HepG2 (cell line): ENCODE data around the gene EPB41L1. TPM values are rescaled to one million over a fixed set of nuclear protein-coding genes. Genes with fewer than 3 reads are reported as not detected.

ENCODE experiments used
- ATAC-seq: fragments of 200-7000 bp; cut with Tn5 transposase; 3 replicates; pipeline ENCODE4 v1.9.1; 2020; ENCODE audit warnings: mild to moderate bottlenecking, moderate library complexity
- BruUV-seq: library from RNA; stranded (reverse); fragments of 400-500 nt; replicated peaks from 2 replicates; lab custom pipeline; 2021; lab: Mats Ljungman, UMichigan
- CTCF ChIA-PET: fragments of 300-600 bp; formaldehyde crosslinking; extraction: SDS; loops from one replicate; lab custom pipeline; 2021; ENCODE audit warnings: low total read pairs, inconsistent platforms, low intra/inter-chr PET ratio; lab: Yijun Ruan, JAX
- POLR2A ChIA-PET: fragments of 350-600 bp; sonication (Branson Sonifier 250); formaldehyde crosslinking; loops from one replicate; lab custom pipeline; 2020; ENCODE audit warnings: antibody characterized with exemption, inconsistent platforms; lab: Yijun Ruan, JAX
- DNase-seq: peaks from one replicate; pipeline ENCODE4 v3.0.0-alpha.2; 2015; ENCODE audit warnings: low spot score
- FAIRE-seq: peaks from 3 replicates; lab custom pipeline; 2011; peaks lifted over from hg19 to GRCh38; lab: Jason Lieb, UNC
- H2AFZ ChIP-seq: one replicate; pipeline ENCODE4 v1.6.1; 2011; ENCODE audit warnings: low read length, inconsistent platforms
- H3K27ac ChIP-seq: fragments of 300-600 bp; 3 replicates; pipeline ENCODE4 v1.8.0; 2011; ENCODE audit warnings: mixed run types, mild to moderate bottlenecking, mixed read lengths, low read length, inconsistent platforms; ENCODE audit not compliant: insufficient read depth; ENCODE audit errors: extremely low read length
- H3K27me3 ChIP-seq, 2 experiments: fragments of 200-600 bp in 1 of 2; 2 replicates in 1 of 2; 3 replicates in 1 of 2; pipeline versions ENCODE4 v1.6.0 to v1.8.0; 2011; ENCODE audit warnings: low read length in 2 of 2, mild to moderate bottlenecking in 2 of 2, moderate library complexity in 2 of 2, inconsistent platforms in 1 of 2; ENCODE audit not compliant: insufficient read depth in 2 of 2, control insufficient read depth in 1 of 2
- H3K36me3 ChIP-seq, 2 experiments: fragments of 200-600 bp in 1 of 2; replicated peaks in 1 of 2; 2 replicates in 1 of 2; 3 replicates in 1 of 2; pipeline versions ENCODE4 v1.5.1 to v1.8.0; 2011; ENCODE audit warnings: low read length in 2 of 2, inconsistent platforms in 1 of 2; ENCODE audit not compliant: insufficient read depth in 2 of 2, control insufficient read depth in 1 of 2
- H3K4me1 ChIP-seq: 2 replicates; pipeline ENCODE4 v1.5.1; 2012; ENCODE audit warnings: low read length, inconsistent platforms; ENCODE audit not compliant: insufficient read depth
- H3K4me2 ChIP-seq: 2 replicates; pipeline ENCODE4 v1.6.0; 2011; ENCODE audit warnings: low read depth, low read length, inconsistent platforms
- H3K4me3 ChIP-seq, 3 experiments: fragments of 200-600 bp in 1 of 3; sonication (generic), shearing (Covaris generic) in 1 of 3; replicated peaks in 1 of 3; 2 replicates each; pipeline ENCODE4 v1.5.1; 2011 to 2016; ENCODE audit warnings: low read length in 3 of 3, inconsistent platforms in 2 of 3, low read depth in 2 of 3, mild to moderate bottlenecking in 2 of 3, control low read depth in 1 of 3, mixed read lengths in 1 of 3; ENCODE audit not compliant: insufficient read depth in 1 of 3
- H3K79me2 ChIP-seq: one replicate; pipeline ENCODE4 v1.6.1; 2011; ENCODE audit warnings: low read length, inconsistent platforms; ENCODE audit not compliant: insufficient read depth
- H3K9ac ChIP-seq: 2 replicates; pipeline ENCODE4 v1.6.0; 2011; ENCODE audit warnings: mild to moderate bottlenecking, low read depth, low read length, inconsistent platforms; ENCODE audit not compliant: insufficient read depth
- H3K9me3 ChIP-seq: 2 replicates; pipeline ENCODE4 v1.5.1; 2012; ENCODE audit warnings: mild to moderate bottlenecking, low read length
- H4K20me1 ChIP-seq: 2 replicates; pipeline ENCODE4 v1.6.0; 2011; ENCODE audit warnings: inconsistent platforms, mild to moderate bottlenecking, low read length, moderate library complexity; ENCODE audit not compliant: insufficient read depth
- CBX1 ChIP-seq: IDR thresholded peaks from one replicate; pipeline ENCODE4 v1.6.1; 2016; ENCODE audit warnings: antibody characterized with exemption, low read depth
- PRMT3 ChIP-seq: sonication (generic); formaldehyde crosslinking; IDR thresholded peaks from 2 replicates; pipeline ENCODE4 v1.8.1; 2022; ENCODE audit warnings: low read depth, mild to moderate bottlenecking, moderate library complexity, missing genetic modification reagents, borderline replicate concordance
- ZNF629 ChIP-seq: sonication (generic); formaldehyde crosslinking; conservative IDR thresholded peaks from 2 replicates; pipeline ENCODE4 v1.5.0; 2020; ENCODE audit warnings: missing genetic modification reagents
- ZNF746 ChIP-seq: sonication (generic); formaldehyde crosslinking; IDR thresholded peaks from 2 replicates; pipeline ENCODE4 v1.8.0; 2022; ENCODE audit warnings: mild to moderate bottlenecking, missing genetic modification reagents
- WGBS: methylation state at CpG from one replicate; pipeline ENCODE4 v1.1.6; 2017; ENCODE audit warnings: low lambda C conversion rate; 5-methylcytosine and 5-hydroxymethylcytosine counted together
- in situ Hi-C: cut with HindIII; loops from 2 replicates; pipeline ENCODE4 v1.10.0; 2017; ENCODE audit warnings: low pct_unique_long_range_greater_than_20kb; ENCODE audit not compliant: extremely low pct_ligation_motif_present
- intact Hi-C: fragments of 100-400 bp; cut with micrococcal nuclease; formaldehyde crosslinking; loops from one replicate; pipeline ENCODE4 v1.10.0; 2022; ENCODE audit not compliant: unreplicated experiment
- polyA plus RNA-seq, 8 experiments: library from polyadenylated mRNA; depleted of rRNA in 3 of 8; stranded (reverse) in 7 of 8; unstranded in 1 of 8; fragments of >200 nt; fragmentation: Illumina TruSeq in 4 of 8; extraction: Trizol in 4 of 8; gene quantifications; 2 replicates each; pipeline versions ENCODE4 v1.2.1 to v1.2.3, GENCODE V29; 2011 to 2016; ENCODE audit warnings: low read depth in 4 of 8, missing spikeins in 1 of 8, mixed read lengths in 1 of 8; ENCODE audit not compliant: insufficient read depth in 1 of 8
- total RNA-seq, 5 experiments: library from RNA; depleted of rRNA; stranded (reverse); fragments of >200 nt; fragmentation: Illumina TruSeq; extraction: Trizol; gene quantifications; 2 replicates each; pipeline ENCODE4 v1.2.3, GENCODE V29; 2016; ENCODE audit warnings: low read depth in 1 of 5
- TF ChIP-seq, protein P1 (sequence below): sonication (generic); formaldehyde crosslinking; IDR thresholded peaks from 2 replicates; pipeline ENCODE4 v1.8.0; 2022; ENCODE audit warnings: mild to moderate bottlenecking, missing genetic modification reagents; ENCODE audit not compliant: insufficient replicate concordance
- TF ChIP-seq, protein P2 (sequence below): sonication (generic); formaldehyde crosslinking; IDR thresholded peaks from 2 replicates; pipeline ENCODE4 v1.5.1; 2020; ENCODE audit warnings: mild to moderate bottlenecking, missing genetic modification reagents, moderate library complexity
- TF ChIP-seq, protein P3 (sequence below): sonication (generic); formaldehyde crosslinking; IDR thresholded peaks from 2 replicates; pipeline ENCODE4 v1.4.0; 2020; ENCODE audit warnings: low read depth, missing genetic modification reagents
- TF ChIP-seq, protein P4 (sequence below): fragments of 450-650 bp; IDR thresholded peaks from 2 replicates; pipeline ENCODE4 v1.6.1; 2016

Gene EPB41L1
- total and polyA plus RNA-seq, 2 of the 13 experiments (the other 11 are each of a cell fraction or from before 2014, with no cell fraction given) = 16.7 to 39.0 TPM

DNA sequence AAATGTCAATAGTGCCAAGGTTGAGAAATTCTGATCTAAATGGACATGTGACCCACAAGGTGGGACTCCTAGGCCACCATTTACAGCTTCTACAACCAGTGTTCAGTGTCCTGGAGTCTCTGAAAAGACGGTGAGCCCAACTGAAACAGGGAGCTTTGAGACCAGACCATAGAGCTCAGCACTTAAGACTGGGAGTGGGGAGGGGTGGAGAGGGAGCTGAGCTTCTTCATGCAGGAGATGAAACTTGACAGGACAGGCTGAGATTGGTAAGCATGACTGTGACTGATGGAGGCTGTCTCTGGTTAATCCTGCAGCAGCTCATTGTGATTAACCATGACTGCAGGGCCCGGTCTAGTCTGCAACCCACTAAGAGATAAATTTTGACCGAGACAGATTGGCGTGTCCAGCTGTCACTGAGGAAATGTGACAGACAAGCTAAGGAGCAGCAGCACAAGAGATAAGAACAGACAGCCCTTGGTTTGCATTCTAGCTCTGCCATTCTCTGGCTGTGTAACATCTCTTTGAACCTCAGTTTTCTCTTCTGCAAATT, 80.3 kb downstream of the EPB41L1 start:
- in situ Hi-C loops = no loop called here
- TF ChIP-seq, protein P1, sequence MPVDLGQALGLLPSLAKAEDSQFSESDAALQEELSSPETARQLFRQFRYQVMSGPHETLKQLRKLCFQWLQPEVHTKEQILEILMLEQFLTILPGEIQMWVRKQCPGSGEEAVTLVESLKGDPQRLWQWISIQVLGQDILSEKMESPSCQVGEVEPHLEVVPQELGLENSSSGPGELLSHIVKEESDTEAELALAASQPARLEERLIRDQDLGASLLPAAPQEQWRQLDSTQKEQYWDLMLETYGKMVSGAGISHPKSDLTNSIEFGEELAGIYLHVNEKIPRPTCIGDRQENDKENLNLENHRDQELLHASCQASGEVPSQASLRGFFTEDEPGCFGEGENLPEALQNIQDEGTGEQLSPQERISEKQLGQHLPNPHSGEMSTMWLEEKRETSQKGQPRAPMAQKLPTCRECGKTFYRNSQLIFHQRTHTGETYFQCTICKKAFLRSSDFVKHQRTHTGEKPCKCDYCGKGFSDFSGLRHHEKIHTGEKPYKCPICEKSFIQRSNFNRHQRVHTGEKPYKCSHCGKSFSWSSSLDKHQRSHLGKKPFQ (CRISPR knock-in tag) = no peak
- TF ChIP-seq ZNF629 (CRISPR knock-in tag) (peak; percentile 50; the same call in 1 of the 2 replicates), ZNF746 (no peak), PRMT3 (CRISPR knock-in tag) (no peak), CBX1 (no peak)
- TF ChIP-seq, protein P2, sequence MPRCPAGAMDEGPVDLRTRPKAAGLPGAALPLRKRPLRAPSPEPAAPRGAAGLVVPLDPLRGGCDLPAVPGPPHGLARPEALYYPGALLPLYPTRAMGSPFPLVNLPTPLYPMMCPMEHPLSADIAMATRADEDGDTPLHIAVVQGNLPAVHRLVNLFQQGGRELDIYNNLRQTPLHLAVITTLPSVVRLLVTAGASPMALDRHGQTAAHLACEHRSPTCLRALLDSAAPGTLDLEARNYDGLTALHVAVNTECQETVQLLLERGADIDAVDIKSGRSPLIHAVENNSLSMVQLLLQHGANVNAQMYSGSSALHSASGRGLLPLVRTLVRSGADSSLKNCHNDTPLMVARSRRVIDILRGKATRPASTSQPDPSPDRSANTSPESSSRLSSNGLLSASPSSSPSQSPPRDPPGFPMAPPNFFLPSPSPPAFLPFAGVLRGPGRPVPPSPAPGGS (CRISPR knock-in tag) = 0 out of 2 replicates have a peak, but pooled peaks have one; percentile 31
- TF ChIP-seq, protein P3, sequence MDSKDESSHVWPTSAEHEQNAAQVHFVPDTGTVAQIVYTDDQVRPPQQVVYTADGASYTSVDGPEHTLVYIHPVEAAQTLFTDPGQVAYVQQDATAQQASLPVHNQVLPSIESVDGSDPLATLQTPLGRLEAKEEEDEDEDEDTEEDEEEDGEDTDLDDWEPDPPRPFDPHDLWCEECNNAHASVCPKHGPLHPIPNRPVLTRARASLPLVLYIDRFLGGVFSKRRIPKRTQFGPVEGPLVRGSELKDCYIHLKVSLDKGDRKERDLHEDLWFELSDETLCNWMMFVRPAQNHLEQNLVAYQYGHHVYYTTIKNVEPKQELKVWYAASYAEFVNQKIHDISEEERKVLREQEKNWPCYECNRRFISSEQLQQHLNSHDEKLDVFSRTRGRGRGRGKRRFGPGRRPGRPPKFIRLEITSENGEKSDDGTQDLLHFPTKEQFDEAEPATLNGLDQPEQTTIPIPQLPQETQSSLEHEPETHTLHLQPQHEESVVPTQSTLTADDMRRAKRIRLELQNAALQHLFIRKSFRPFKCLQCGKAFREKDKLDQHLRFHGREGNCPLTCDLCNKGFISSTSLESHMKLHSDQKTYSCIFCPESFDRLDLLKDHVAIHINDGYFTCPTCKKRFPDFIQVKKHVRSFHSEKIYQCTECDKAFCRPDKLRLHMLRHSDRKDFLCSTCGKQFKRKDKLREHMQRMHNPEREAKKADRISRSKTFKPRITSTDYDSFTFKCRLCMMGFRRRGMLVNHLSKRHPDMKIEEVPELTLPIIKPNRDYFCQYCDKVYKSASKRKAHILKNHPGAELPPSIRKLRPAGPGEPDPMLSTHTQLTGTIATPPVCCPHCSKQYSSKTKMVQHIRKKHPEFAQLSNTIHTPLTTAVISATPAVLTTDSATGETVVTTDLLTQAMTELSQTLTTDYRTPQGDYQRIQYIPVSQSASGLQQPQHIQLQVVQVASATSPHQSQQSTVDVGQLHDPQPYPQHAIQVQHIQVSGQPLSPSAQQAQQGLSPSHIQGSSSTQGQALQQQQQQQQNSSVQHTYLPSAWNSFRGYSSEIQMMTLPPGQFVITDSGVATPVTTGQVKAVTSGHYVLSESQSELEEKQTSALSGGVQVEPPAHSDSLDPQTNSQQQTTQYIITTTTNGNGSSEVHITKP (CRISPR knock-in tag) = no peak
- TF ChIP-seq, protein P4, sequence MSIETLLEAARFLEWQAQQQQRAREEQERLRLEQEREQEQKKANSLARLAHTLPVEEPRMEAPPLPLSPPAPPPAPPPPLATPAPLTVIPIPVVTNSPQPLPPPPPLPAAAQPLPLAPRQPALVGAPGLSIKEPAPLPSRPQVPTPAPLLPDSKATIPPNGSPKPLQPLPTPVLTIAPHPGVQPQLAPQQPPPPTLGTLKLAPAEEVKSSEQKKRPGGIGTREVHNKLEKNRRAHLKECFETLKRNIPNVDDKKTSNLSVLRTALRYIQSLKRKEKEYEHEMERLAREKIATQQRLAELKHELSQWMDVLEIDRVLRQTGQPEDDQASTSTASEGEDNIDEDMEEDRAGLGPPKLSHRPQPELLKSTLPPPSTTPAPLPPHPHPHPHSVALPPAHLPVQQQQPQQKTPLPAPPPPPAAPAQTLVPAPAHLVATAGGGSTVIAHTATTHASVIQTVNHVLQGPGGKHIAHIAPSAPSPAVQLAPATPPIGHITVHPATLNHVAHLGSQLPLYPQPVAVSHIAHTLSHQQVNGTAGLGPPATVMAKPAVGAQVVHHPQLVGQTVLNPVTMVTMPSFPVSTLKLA = no peak

More for the DNA sequence above, 80.3 kb downstream of the EPB41L1 start:
- 78% methylated on average over 4 of the region's 4 CpGs for WGBS
- no peak overlapping the region for H3K27ac ChIP-seq
- H3K27me3 ChIP-seq = no peaks in the 10 kb centered on the region; a peak in 1 of 5 replicates
- peaks cover 35% of the 10 kb centered on the region for H3K4me1 ChIP-seq
- H4K20me1 ChIP-seq = no peaks in the 10 kb centered on the region
- no peak overlapping the region for H3K4me2 ChIP-seq
- no peak overlapping the region for H3K4me3 ChIP-seq
- POLR2A ChIA-PET = interaction anchor here (0.6 to 2.6 kb wide), 3 partner anchors 33 to 825 kb away, joined by 3 to 12 read pairs (median 4); no protein-coding TSS in a partner anchor
- CTCF ChIA-PET = no interaction called here
- ATAC-seq = no peak
- no peak for FAIRE-seq
- peak overlapping the region; percentile 1 for H2AFZ ChIP-seq
- no TSS peak for BruUV-seq
- H3K36me3 ChIP-seq = peaks cover 2 to 10% of the 10 kb centered on the region in 2 experiments; a peak in 4 of 5 replicates
- no peaks in the 10 kb centered on the region for H3K9me3 ChIP-seq
- peaks cover 35% of the 10 kb centered on the region for H3K79me2 ChIP-seq
- no peak for DNase-seq
- no peak overlapping the region for H3K9ac ChIP-seq
- intact Hi-C loops = no loop called here
